GDM1 (cell line): ENCODE results near the gene GOLGA1.
A peak's percentile ranks its signal among the peaks of the same experiment; 100 is the strongest.
"Not testable (repeated sequence)": the region's sequence is repeated elsewhere in the genome, so short reads cannot be mapped to it uniquely, and the experiment has no call there.

Experiments
- DNase-seq: peaks from one replicate; lab custom pipeline; 2025; lab: John Stamatoyannopoulos, UW

Gene GOLGA1

DNA sequence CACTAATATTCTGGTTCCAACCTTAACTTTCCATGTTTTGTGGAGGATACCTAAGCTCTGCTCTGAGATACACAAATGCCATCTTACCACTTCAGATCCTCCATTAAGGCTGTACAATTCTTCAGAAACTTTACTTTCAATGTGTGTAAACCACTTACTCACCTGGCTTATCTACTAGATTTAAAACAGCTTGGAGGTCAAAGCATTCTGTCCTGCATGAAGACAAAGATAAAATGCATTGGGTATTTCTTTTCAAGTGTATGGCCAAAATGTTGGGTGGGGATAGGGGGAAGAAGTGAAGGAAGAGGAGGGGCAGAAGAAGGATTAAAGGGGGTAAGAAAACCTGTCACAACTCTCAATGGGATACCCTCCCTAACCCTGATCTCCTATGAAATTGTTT lies 939 bp downstream of the GOLGA1 start:
- no peak for DNase-seq

DNA sequence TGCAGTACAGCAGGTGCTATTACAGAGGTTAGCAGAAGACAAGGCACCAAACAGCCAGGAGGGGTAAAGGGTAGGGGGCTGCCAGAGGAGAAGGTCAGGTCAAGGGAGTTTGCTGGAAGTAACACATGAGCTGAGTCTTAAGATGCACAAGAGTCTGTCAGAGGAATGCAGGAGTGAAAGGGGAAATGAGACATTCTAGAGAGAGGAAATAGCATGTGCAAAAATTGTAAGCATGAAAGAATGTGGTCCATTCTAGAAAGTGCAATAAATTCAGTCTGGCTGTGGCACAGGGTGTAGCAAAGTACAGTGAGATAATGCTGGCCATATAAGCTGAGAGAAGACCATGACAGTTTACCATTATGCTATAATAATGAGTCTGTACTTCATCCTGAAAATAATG lies 6.6 kb downstream of the GOLGA1 start:
- DNase-seq = no peak

DNA sequence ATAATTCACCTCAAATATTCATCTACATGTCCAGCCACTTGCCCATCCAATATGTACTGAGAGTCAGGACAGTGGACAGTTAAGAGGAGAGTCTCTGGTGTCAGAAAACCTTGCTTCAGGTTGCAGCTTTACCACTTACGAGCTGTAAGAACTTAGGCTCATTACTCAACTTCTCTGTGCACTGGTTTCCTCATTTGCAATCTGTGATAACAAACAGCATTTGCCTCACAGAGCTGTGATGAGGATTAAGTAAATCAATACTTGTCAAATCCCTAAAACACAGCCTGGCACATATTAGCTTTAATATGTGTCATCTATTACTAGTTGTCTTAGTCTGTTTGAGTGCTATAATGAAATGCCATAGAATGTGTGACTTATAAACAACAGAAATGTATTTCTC lies 8.6 kb downstream of the GOLGA1 start:
- DNase-seq = no peak

- DNase-seq = no peak
Measured at GRCh38 chr9:124929464-124929863, 11.4 kb downstream of the GOLGA1 start.

DNA sequence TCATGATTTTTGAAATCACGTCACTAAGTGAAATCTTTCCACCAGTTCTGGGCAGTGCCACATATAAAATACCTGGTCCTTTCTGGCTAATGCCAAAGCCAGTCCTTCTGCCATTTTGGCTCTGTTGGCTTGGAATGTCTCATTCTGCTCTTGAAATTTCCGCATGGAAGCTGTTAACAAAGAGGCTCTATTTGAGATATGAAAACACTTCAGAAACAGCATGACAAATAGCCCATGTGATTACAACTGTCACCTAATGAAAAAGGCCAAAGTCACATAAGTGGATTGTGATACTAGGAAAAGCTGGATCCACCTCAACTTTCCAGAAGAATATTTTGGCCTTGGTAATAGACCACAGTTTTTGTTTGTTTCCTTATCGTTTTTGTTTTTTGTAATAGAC lies 12.8 kb downstream of the GOLGA1 start:
- DNase-seq = no peak

DNA sequence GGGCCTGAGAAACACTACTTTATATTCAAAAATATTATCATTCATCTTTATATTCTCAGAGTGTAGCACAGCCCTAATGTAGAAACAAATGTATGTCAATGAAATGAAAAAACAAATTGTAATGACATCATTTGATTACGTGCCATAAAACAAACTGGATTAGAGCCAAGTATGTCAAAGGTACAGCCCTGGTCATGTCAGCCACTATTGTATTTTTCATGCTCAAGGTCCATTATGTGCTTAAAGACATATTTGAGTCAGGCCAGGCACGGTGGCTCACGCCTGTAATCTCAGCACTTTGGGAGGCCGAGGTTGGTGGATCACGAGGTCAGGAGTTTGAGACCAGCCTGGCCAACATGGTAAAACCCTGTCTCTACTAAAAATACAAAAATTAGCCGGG lies 20.5 kb downstream of the GOLGA1 start:
- DNase-seq = not testable (repeated sequence)

DNA sequence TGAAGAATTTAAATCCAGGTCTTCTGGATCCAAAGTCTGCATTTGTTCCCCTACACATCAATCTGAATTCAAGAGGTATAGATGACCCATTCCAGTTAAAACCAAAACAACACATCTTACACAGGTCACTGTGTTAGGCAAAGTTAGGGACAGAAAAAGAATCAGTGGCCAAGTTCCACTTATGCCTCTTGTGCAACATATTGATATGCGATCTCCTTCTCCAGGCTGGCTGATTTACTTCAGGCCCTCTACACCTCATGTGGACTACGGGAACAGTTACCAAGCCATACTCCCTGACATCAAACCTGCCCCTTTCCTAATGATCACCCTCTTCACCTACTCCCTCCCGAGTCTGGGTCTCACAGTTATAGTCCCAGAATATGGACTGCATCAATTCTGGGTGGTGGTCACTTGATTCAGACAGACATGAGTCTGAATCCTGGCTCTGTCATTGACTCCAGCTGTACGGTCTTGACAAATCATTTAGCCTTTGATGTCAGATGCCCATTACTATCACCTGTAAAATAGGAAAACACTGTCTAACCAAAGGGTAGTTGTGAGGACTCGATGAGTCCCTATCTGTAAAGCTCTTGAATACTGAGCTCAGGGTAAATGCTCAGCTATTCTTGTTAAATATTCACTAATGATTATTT lies 26.0 kb downstream of the GOLGA1 start:
- no peak for DNase-seq

DNA sequence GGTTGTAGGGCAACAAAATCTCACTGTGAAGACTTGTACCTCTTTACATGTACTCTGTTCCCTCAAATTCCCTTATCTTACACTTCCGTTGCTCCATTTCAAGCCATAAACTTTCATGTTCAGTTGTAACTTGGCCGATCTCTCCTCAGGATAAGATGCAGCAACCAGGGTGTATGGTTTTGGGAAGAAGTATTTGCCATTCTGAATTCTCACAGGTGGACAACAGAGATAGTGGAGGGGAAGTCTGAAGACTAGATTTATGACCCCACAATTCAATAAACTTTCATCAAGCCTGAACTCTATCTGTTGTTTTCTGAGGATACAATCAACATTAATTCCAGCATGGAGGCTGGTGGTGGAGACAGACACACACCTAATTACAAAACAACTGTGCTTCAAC lies 27.5 kb downstream of the GOLGA1 start:
- no peak for DNase-seq

DNA sequence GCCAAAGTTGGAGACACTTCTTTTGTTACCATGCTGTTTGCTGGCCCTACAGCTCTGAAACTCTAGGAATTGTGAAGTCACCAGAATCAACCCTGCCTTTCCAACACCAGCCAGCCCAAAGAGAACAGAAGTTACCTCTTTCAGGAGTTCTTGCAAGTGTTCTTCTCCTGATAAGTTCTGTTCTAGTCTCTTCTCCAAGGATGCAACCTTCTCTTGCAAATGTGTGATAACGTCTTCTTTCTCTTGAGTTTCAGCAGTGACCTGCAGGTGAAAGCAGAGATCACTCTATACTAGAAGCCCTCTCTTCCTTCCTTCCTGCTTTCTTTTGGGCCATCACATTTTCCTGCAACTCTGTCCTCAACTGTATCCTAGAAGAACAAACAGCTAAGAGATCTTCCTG lies 29.1 kb downstream of the GOLGA1 start:
- no peak for DNase-seq

- no peak for DNase-seq
Measured at GRCh38 chr9:124908098-124908497, 32.8 kb downstream of the GOLGA1 start.

GRCh38 chr9:124906966-124907365 lies 33.9 kb downstream of the GOLGA1 start:
- no peak for DNase-seq

GRCh38 chr9:124899845-124900244 lies 41.0 kb downstream of the GOLGA1 start:
- no peak for DNase-seq

DNA sequence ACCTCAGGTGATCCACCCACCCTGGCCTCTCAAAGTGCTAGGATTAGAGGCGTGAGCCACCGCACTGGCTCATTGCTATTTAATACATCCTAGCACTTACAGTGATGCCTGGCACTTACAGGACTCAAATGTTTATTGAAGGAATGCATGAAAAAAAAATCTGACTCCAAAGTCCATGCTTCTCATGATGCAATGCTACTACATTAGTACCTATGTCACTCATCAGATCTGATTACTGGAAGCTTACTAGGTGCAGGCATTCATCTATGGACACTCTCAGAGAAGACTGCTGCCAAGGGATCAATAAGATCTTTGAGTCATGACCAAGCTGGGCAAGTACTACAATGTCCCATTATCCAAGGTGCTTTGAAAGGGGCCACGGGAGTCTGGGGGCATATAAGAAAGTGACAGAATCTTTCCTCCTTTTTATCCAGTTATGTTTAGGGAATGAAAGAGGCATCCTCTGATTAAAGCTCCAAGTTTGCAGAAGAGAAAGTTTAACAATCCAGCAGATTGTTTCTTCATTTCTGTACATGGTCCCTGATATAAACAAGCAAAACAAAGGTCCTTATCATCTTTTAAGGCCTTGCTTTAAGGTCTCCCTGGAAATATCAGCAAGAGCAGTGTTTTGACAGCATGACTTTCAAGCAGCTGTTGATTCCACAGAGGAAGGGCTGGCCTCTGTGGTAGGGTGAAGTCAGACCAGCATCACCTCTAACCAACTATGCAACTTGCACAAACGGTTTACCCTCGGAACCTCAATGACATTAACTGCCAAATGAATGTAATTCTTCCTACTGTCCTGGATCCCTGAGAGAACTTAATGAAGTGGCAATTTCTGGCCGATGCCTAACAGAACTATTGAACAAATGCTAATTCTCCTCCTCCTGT lies 43.1 kb downstream of the GOLGA1 start:
- DNase-seq = no peak

DNA sequence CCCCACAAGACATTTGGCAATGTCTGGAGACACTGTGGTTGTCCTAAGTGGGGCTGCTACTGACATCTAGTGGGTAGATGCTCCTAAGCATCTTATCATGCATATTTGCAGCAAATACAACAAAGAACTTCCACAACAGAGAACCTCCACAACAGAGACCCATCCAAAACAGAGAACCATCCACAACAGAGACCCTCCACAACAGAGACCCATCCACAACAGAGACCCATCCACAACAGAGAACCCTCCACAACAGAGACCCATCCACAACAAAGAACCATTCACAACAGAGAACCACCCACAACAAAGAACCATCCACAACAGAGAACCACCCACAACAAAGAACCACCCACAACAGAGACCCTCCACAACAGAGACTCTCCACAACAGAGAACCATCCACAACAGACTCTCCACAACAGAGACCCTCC lies 46.1 kb downstream of the GOLGA1 start:
- DNase-seq = peak; percentile 15

DNA sequence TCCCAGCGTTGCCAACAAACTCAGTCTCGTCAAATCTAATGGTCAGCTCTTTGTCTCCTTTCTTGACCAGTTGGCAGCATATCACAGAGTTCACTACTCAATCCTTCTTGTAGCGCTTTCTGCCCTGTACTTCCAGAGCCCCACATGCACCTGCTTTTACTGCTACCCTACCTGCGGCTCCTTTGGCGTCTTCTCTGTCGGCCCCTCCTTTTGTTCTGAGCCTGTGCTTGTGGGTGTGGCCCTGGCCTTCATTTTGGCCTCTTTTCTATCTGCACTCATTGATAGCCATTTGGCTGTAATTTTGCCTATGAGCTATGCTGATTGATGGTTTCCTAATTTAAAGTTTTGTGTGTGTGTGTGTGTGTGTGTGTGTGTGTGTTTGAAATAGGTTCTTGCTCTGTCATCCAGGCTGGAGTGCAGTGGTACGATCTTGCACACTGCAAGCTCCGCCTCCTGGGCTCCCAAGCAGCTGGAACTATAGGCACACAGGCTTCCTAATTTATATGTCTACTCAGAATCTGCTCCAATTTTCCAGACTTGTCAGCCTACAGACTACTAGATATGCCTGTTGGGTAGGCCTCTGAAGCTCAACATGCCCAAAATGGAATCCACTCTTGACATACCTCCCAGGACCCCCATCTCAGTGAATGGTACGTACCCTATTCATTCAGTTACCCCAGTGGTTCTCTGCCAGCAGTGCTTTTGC lies 46.7 kb downstream of the GOLGA1 start:
- no peak for DNase-seq

- DNase-seq = no peak
Measured at GRCh38 chr9:124890179-124890578, 50.7 kb downstream of the GOLGA1 start.

- DNase-seq = no peak
Measured at GRCh38 chr9:124889006-124889405, 51.9 kb downstream of the GOLGA1 start.

- DNase-seq = no peak
Measured at GRCh38 chr9:124887832-124888231, 53.1 kb downstream of the GOLGA1 start.

DNA sequence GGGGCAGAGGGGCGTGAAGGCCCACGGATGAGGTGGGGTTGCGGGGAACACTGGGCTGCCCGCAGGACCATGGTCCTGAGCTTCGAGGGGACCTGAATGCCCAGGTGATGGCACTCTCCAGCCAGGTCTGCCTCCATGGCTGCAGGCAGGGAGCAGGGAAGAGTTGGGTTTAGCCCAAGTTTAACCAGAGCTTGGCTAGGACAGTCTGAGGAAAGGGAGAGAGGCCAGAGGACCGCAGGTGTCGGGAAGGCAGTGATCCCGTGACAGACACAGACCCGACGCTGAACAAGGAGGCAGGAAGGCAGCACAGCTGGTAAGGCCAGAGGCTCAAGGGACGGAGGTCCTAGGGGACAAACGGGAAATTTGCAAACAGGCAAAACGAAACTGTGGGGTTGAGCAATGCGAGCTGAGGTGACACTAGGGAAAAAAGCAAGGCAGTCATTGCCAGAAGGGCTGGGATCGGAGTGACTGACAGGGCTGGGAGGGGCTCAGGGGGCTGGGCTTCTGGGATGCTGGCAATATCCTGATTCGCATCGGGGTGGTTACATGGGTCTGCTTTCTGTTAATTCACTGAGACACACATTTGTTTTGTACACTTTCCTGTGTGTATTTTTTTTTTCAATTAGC lies 53.9 kb downstream of the GOLGA1 start:
- no peak for DNase-seq

GRCh38 chr9:124886461-124886860 lies 54.4 kb downstream of the GOLGA1 start:
- no peak for DNase-seq

DNA sequence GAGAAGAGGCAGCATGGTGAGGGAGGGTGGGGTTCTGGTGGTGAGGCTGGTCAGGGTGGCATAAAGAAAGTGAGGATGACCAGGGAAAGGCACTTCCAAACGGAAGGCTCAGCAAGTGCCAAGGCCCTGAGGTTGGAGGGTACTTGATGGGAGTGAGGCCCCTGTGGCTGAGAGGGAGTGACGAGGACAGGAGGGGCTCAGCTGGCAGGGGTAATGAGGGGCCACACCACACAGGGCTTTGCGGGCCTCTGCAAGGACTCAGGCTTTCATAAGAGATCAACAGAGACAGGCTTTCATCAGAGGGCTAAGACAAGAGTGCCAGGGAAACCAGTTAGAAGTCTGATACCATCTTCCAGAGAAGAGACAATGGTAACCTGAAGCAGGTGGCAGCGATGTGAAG lies 55.3 kb downstream of the GOLGA1 start:
- no peak for DNase-seq

DNA sequence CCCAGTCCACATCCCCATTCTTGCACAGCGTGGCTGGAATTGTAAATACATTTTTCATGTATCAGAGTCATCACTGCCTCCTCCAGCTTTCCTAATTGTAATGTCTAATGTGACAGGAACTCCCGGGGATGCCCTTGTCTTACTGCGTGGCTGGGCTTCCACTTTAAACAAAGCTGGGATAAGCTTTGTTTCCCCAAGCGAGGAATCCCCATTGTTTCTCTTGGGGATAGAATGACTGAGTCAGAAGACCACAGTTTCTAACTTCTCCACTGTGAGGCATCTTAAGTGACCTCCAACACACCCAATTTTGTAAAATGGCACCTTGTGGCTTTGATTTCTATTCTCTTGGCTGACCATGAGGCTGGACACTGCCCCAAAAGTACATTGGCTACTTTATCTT lies 56.5 kb downstream of the GOLGA1 start:
- DNase-seq = no peak
